SK-N-SH (cell line): ENCODE data around the gene KCNN3.

ENCODE experiments used
- EP300 ChIP-seq, 2 experiments: IDR thresholded peaks; 2 replicates each; pipeline versions ENCODE4 v1.4.0 to v1.6.1; 2012; ENCODE audit warnings: borderline replicate concordance in 1 of 2, low read depth in 1 of 2, low read length in 1 of 2
- EZH2phosphoT487 ChIP-seq: fragments of 200-600 bp; sonication (generic); IDR thresholded peaks from 2 replicates; pipeline ENCODE4 v1.6.1; 2017; ENCODE audit warnings: low read depth, mixed run types, mild to moderate bottlenecking, antibody characterized with exemption, moderate library complexity, borderline replicate concordance
- FOXM1 ChIP-seq: IDR thresholded peaks from 2 replicates; pipeline ENCODE4 v1.4.0; 2012; ENCODE audit warnings: low read depth, mild to moderate bottlenecking
- GABPA ChIP-seq: IDR thresholded peaks from 2 replicates; pipeline ENCODE4 v1.4.0; 2012; ENCODE audit warnings: low read depth, mild to moderate bottlenecking
- JUND ChIP-seq: IDR thresholded peaks from 2 replicates; pipeline ENCODE4 v1.4.0; 2012
- NFIC ChIP-seq: IDR thresholded peaks from 2 replicates; pipeline ENCODE4 v1.4.0; 2012; ENCODE audit warnings: borderline replicate concordance
- POLR2AphosphoS5 ChIP-seq: IDR thresholded peaks from 2 replicates; pipeline ENCODE4 v1.6.1; 2012; ENCODE audit warnings: low read depth, low read length
- RAD21 ChIP-seq: IDR thresholded peaks from 2 replicates; pipeline ENCODE4 v1.6.1; 2012; ENCODE audit warnings: mild to moderate bottlenecking, low read length
- TAF1 ChIP-seq: IDR thresholded peaks from 2 replicates; pipeline ENCODE4 v1.6.1; 2012; ENCODE audit warnings: low read depth, mild to moderate bottlenecking, low read length, moderate library complexity, borderline replicate concordance
- TEAD4 ChIP-seq: IDR thresholded peaks from 2 replicates; pipeline ENCODE4 v1.4.0; 2012; ENCODE audit warnings: mild to moderate bottlenecking, borderline replicate concordance; ENCODE audit not compliant: insufficient read depth
- TF ChIP-seq, protein P1 (sequence below): fragments of 200-600 bp; sonication (generic); IDR thresholded peaks from 2 replicates; pipeline ENCODE4 v1.6.1; 2017; ENCODE audit warnings: antibody characterized with exemption, mild to moderate bottlenecking, moderate library complexity
- TF ChIP-seq, protein P2 (sequence below): IDR thresholded peaks from 2 replicates; pipeline ENCODE4 v1.4.0; 2012; ENCODE audit warnings: low read depth
- TF ChIP-seq, protein P3 (sequence below): fragments of 150-350 bp; IDR thresholded peaks from 2 replicates; pipeline ENCODE4 v1.6.1; 2017; ENCODE audit warnings: antibody characterized with exemption, low read length, low read depth, borderline replicate concordance
- TF ChIP-seq, protein P4 (sequence below): IDR thresholded peaks from 2 replicates; pipeline ENCODE4 v1.4.0; 2012; ENCODE audit warnings: low read depth, borderline replicate concordance

DNA sequence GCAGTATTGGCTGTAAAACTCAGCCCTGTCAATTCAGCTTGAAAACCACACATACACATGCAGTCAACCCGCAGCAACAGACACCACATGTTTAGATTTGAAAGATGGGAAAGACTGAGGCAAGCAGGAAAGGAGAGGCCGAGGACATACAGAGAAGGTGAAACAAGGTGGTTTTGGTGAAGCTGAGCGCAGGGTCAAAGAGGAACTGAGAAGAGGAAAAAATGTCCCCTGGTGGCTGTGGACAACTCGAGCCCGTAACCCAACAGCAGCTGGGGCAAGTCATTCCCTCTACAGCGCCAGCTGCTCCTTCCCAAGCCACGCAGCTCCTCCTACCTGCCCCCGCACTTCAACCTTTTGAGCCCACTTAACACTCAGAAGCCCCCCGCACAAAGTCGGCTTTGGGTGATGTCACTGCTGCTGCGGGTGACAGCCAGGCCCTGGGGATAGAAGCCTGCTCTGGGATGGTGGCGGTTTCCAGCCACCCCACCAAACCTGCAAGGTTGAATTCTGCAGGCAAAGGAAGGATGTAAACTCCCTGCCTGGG, 63.0 kb downstream of the KCNN3 start:
- TF ChIP-seq, protein P1, sequence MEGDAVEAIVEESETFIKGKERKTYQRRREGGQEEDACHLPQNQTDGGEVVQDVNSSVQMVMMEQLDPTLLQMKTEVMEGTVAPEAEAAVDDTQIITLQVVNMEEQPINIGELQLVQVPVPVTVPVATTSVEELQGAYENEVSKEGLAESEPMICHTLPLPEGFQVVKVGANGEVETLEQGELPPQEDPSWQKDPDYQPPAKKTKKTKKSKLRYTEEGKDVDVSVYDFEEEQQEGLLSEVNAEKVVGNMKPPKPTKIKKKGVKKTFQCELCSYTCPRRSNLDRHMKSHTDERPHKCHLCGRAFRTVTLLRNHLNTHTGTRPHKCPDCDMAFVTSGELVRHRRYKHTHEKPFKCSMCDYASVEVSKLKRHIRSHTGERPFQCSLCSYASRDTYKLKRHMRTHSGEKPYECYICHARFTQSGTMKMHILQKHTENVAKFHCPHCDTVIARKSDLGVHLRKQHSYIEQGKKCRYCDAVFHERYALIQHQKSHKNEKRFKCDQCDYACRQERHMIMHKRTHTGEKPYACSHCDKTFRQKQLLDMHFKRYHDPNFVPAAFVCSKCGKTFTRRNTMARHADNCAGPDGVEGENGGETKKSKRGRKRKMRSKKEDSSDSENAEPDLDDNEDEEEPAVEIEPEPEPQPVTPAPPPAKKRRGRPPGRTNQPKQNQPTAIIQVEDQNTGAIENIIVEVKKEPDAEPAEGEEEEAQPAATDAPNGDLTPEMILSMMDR = no peak
- no peak for TF ChIP-seq RAD21
- no peak for TF ChIP-seq EZH2phosphoT487
- no peak for TF ChIP-seq POLR2AphosphoS5
- TF ChIP-seq TAF1 = no peak
- no peak for TF ChIP-seq FOXM1
- no peak for TF ChIP-seq TEAD4
- TF ChIP-seq JUND = no peak
- TF ChIP-seq, protein P2, sequence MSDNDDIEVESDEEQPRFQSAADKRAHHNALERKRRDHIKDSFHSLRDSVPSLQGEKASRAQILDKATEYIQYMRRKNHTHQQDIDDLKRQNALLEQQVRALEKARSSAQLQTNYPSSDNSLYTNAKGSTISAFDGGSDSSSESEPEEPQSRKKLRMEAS = no peak
- no peak for TF ChIP-seq EP300 (IDR thresholded peaks at IDR 0.05; ENCODE audit: borderline replicate concordance in 1 of 2, low read depth in 1 of 2, low read length in 1 of 2)
- TF ChIP-seq, protein P3, sequence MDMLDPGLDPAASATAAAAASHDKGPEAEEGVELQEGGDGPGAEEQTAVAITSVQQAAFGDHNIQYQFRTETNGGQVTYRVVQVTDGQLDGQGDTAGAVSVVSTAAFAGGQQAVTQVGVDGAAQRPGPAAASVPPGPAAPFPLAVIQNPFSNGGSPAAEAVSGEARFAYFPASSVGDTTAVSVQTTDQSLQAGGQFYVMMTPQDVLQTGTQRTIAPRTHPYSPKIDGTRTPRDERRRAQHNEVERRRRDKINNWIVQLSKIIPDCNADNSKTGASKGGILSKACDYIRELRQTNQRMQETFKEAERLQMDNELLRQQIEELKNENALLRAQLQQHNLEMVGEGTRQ = no peak
- TF ChIP-seq NFIC = no peak
- no peak for TF ChIP-seq GABPA
- TF ChIP-seq, protein P4, sequence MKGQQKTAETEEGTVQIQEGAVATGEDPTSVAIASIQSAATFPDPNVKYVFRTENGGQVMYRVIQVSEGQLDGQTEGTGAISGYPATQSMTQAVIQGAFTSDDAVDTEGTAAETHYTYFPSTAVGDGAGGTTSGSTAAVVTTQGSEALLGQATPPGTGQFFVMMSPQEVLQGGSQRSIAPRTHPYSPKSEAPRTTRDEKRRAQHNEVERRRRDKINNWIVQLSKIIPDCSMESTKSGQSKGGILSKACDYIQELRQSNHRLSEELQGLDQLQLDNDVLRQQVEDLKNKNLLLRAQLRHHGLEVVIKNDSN = no peak
